Esophagus squamous epithelium (tissue), 5 donors: ENCODE measurements around the gene SOX6. TPM values are rescaled to one million over a fixed set of nuclear protein-coding genes. Genes with fewer than 3 reads are reported as not detected.

Source experiments
- DNase-seq: peaks from one replicate; lab custom pipeline; 2025; lab: John Stamatoyannopoulos, UW
- H3K27ac ChIP-seq, 4 donors: fragments of 200-600 bp; sonication (generic); one replicate each; pipeline ENCODE4 v1.5.1; 2016 to 2019; ENCODE audit warnings: mild to moderate bottlenecking in 1 of 4
- H3K27me3 ChIP-seq, 4 donors: fragments of 200-600 bp; sonication (generic); 1 replicate in 3 of 4; 2 replicates in 1 of 4; pipeline versions ENCODE4 v1.5.1 to v1.6.0; 2017 to 2021; ENCODE audit warnings: antibody characterized with exemption in 1 of 4
- H3K36me3 ChIP-seq, 3 donors: fragments of 200-600 bp; sonication (generic); one replicate each; pipeline ENCODE4 v1.5.1; 2016 to 2019
- H3K4me1 ChIP-seq, 3 donors: fragments of 200-600 bp; sonication (generic); one replicate each; pipeline ENCODE4 v1.5.1; 2017 to 2019
- H3K4me3 ChIP-seq, 4 donors: fragments of 200-600 bp; sonication (generic); 1 replicate in 3 of 4; 2 replicates in 1 of 4; pipeline ENCODE4 v1.5.1; 2016 to 2019; ENCODE audit warnings: mild to moderate bottlenecking in 2 of 4, moderate library complexity in 1 of 4
- H3K9me3 ChIP-seq, 3 donors: fragments of 200-600 bp; sonication (generic); one replicate each; pipeline ENCODE4 v1.5.1; 2016 to 2019
- CTCF ChIP-seq, 6 experiments: fragments of 450-650 bp in 4 of 6; fragments of 200-600 bp in 2 of 6; sonication (generic) in 2 of 6; IDR thresholded peaks; one replicate each; pipeline ENCODE4 v1.5.1; 2016 to 2019; ENCODE audit warnings: antibody characterized with exemption in 6 of 6, mild to moderate bottlenecking in 4 of 6, moderate library complexity in 4 of 6
- POLR2A ChIP-seq, 4 donors: fragments of 450-650 bp; IDR thresholded peaks; one replicate each; pipeline ENCODE4 v1.6.1; 2017; ENCODE audit warnings: antibody characterized with exemption in 4 of 4, mild to moderate bottlenecking in 4 of 4, moderate library complexity in 3 of 4
- WGBS, 2 donors: methylation state at CpG; one replicate each; pipeline ENCODE4 v1.1.5; 2018; 5-methylcytosine and 5-hydroxymethylcytosine counted together
- intact Hi-C: fragments of 100-400 bp; cut with DNase I; formaldehyde crosslinking; loops from one replicate; pipeline ENCODE4 v1.15.0; 2022
- total RNA-seq, 4 donors: library from RNA; depleted of rRNA; stranded (reverse); fragments of >200 nt; gene quantifications; one replicate each; pipeline ENCODE4 v1.1.0, GENCODE V29; 2016
- donor health status: DM: yes; HTN: yes; CAD: no.

The SOX6 gene
- total RNA-seq, 4 donors from 2014 or later = 7.8 to 16.0 (median 10.6) TPM

GRCh38 chr11:16309226-16309625 lies 47.1 kb downstream of the SOX6 start:
- H3K27ac ChIP-seq = no peak overlapping the region
- no peaks in the 10 kb centered on the region for H3K27me3 ChIP-seq
- no peaks in the 10 kb centered on the region for H3K36me3 ChIP-seq
- H3K4me1 ChIP-seq = no peaks in the 10 kb centered on the region
- no peak overlapping the region for H3K4me3 ChIP-seq
- intact Hi-C loops = no loop called here
- TF ChIP-seq CTCF (IDR thresholded peaks at IDR 0.05) (no peak), POLR2A (IDR thresholded peaks at IDR 0.05) (no peak)
- DNase-seq = no peak
- H3K9me3 ChIP-seq = no peaks in the 10 kb centered on the region
- WGBS, 2 donors = 88 to 90% methylated on average over 2 of the region's 2 CpGs

- Histone ChIP-seq H3K4me3 (no peak overlapping the region), H3K4me1 (no peaks in the 10 kb centered on the region), H3K27ac (no peak overlapping the region), H3K27me3 (no peaks in the 10 kb centered on the region), H3K9me3 (no peaks in the 10 kb centered on the region), H3K36me3 (no peaks in the 10 kb centered on the region)
- WGBS, 2 donors = 76 to 84% methylated on average over 2 of the region's 2 CpGs
- intact Hi-C loops = no loop called here
- no peak for DNase-seq
- no peak for TF ChIP-seq POLR2A (IDR thresholded peaks at IDR 0.05)
- TF ChIP-seq CTCF (IDR thresholded peaks at IDR 0.05) = no peak
Observed at GRCh38 chr11:16301462-16301861, 54.9 kb downstream of the SOX6 start.

GRCh38 chr11:16299884-16300782 lies 56.2 kb downstream of the SOX6 start:
- 74 to 76% methylated on average over 8 of the region's 8 CpGs for WGBS, 2 donors
- no peak for DNase-seq
- no peaks in the 10 kb centered on the region for H3K9me3 ChIP-seq

GRCh38 chr11:16299390-16299789 lies 57.0 kb downstream of the SOX6 start:
- 74 to 81% methylated on average over 4 of the region's 4 CpGs for WGBS, 2 donors
- no peaks in the 10 kb centered on the region for H3K27me3 ChIP-seq
- DNase-seq = no peak
- H3K9me3 ChIP-seq = no peaks in the 10 kb centered on the region
- no peak overlapping the region for H3K27ac ChIP-seq
- TF ChIP-seq CTCF (IDR thresholded peaks at IDR 0.05) (no peak), POLR2A (IDR thresholded peaks at IDR 0.05) (no peak)
- H3K36me3 ChIP-seq = no peaks in the 10 kb centered on the region
- H3K4me1 ChIP-seq = no peaks in the 10 kb centered on the region
- intact Hi-C loops = no loop called here
- no peak overlapping the region for H3K4me3 ChIP-seq

More at GRCh38 chr11:16299884-16300782, 56.2 kb downstream of the SOX6 start:
- H3K36me3 ChIP-seq = no peaks in the 10 kb centered on the region
- no peak overlapping the region for H3K4me3 ChIP-seq
- TF ChIP-seq POLR2A (IDR thresholded peaks at IDR 0.05) (no peak), CTCF (IDR thresholded peaks at IDR 0.05) (no peak)
- H3K27ac ChIP-seq = no peak overlapping the region
- H3K4me1 ChIP-seq = no peaks in the 10 kb centered on the region
- H3K27me3 ChIP-seq = no peaks in the 10 kb centered on the region
- intact Hi-C loops = no loop called here

- no peaks in the 10 kb centered on the region for H3K9me3 ChIP-seq
- TF ChIP-seq CTCF (IDR thresholded peaks at IDR 0.05) = no peak
- no peak overlapping the region for H3K4me3 ChIP-seq
- H3K4me1 ChIP-seq = peaks cover 0 to 16% (median 0%) of the 10 kb centered on the region in 3 donors
- DNase-seq = no peak
- no peaks in the 10 kb centered on the region for H3K36me3 ChIP-seq
- intact Hi-C loops = no loop called here
- H3K27me3 ChIP-seq = no peaks in the 10 kb centered on the region
- H3K27ac ChIP-seq = no peak overlapping the region
- WGBS, 2 donors = 70 to 73% methylated on average over 3 of the region's 3 CpGs
Observed at GRCh38 chr11:16297332-16297731, 59.0 kb downstream of the SOX6 start.
